Measurements from ENCODE around the gene VAV2.

DNA sequence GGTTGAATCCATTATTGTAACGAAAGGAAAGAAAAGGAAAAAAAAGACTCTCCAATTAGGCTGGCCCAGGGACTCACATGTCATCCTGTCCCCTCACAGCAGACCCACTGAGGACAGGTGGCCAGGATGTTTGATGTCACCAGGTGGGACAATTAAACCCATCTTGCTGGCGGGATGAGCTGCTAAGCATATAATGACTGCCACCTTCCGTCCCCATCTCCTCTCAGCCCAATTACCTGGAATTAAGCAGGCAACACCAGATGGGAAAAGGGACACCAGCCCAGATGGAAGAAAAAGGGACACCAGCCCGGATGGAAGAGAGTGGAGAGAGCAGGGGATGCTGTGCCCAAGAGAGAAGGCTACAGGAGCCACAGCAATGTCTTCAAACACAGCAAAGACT is 137.4 kb downstream of the VAV2 start:
- TF ChIP-seq YY1 (IDR thresholded peaks at IDR 0.05; ENCODE audit: low read depth), result no peak
- TF ChIP-seq EP300 (IDR thresholded peaks at IDR 0.05; ENCODE audit: borderline replicate concordance), result no peak
- TF ChIP-seq EGR1 (IDR thresholded peaks at IDR 0.05), result no peak
- no peak for TF ChIP-seq RAD21 (IDR thresholded peaks at IDR 0.05; ENCODE audit: low read depth)
- TF ChIP-seq, protein P1, sequence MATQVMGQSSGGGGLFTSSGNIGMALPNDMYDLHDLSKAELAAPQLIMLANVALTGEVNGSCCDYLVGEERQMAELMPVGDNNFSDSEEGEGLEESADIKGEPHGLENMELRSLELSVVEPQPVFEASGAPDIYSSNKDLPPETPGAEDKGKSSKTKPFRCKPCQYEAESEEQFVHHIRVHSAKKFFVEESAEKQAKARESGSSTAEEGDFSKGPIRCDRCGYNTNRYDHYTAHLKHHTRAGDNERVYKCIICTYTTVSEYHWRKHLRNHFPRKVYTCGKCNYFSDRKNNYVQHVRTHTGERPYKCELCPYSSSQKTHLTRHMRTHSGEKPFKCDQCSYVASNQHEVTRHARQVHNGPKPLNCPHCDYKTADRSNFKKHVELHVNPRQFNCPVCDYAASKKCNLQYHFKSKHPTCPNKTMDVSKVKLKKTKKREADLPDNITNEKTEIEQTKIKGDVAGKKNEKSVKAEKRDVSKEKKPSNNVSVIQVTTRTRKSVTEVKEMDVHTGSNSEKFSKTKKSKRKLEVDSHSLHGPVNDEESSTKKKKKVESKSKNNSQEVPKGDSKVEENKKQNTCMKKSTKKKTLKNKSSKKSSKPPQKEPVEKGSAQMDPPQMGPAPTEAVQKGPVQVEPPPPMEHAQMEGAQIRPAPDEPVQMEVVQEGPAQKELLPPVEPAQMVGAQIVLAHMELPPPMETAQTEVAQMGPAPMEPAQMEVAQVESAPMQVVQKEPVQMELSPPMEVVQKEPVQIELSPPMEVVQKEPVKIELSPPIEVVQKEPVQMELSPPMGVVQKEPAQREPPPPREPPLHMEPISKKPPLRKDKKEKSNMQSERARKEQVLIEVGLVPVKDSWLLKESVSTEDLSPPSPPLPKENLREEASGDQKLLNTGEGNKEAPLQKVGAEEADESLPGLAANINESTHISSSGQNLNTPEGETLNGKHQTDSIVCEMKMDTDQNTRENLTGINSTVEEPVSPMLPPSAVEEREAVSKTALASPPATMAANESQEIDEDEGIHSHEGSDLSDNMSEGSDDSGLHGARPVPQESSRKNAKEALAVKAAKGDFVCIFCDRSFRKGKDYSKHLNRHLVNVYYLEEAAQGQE (IDR thresholded peaks at IDR 0.05; ENCODE audit: low read depth), result no peak
- no peak for TF ChIP-seq TEAD4 (IDR thresholded peaks at IDR 0.05)
- no peak for TF ChIP-seq TAF1 (IDR thresholded peaks at IDR 0.05; ENCODE audit: low read depth)
- TF ChIP-seq NFIC (IDR thresholded peaks at IDR 0.05), result no peak
- TF ChIP-seq, protein P2, sequence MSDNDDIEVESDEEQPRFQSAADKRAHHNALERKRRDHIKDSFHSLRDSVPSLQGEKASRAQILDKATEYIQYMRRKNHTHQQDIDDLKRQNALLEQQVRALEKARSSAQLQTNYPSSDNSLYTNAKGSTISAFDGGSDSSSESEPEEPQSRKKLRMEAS (IDR thresholded peaks at IDR 0.05), result no peak
- TF ChIP-seq TCF12 (IDR thresholded peaks at IDR 0.05; ENCODE audit: low read depth), result no peak
- TF ChIP-seq ZBTB7A (IDR thresholded peaks at IDR 0.05; ENCODE audit: low read depth), result no peak
- no peak for TF ChIP-seq CREB1 (IDR thresholded peaks at IDR 0.05; ENCODE audit: low read depth)
- TF ChIP-seq FOXM1 (IDR thresholded peaks at IDR 0.05; ENCODE audit: borderline replicate concordance, low read depth), result no peak
